Measurements from ENCODE around the gene TEX51. TPM values are rescaled to one million over a fixed set of nuclear protein-coding genes. Genes with fewer than 3 reads are reported as not detected.

Gene TEX51
- total and polyA plus RNA-seq, 2 of the 4 experiments (the other 2 are of a cell fraction) = not detected

- H3K27me3 ChIP-seq (ENCODE audit: control insufficient read depth, insufficient read depth, low read length) = peaks cover 12% of the 10 kb centered on the region
- intact Hi-C loops (cut with micrococcal nuclease) = no loop called here
- dilution Hi-C loops (cut with HindIII; ENCODE audit: low sequenced_read_pairs, unreplicated experiment) = no loop called here
- POLR2A ChIA-PET (ENCODE audit: unreplicated experiment) = no interaction called here
- H3K27ac ChIP-seq (ENCODE audit: insufficient read depth, low read length) = no peak overlapping the region
- H3K9me1 ChIP-seq (ENCODE audit: insufficient read depth, low read length) = no peaks in the 10 kb centered on the region
- no peaks in the 10 kb centered on the region for H3K9me3 ChIP-seq (ENCODE audit: control insufficient read depth, insufficient read depth, low read length)
- in situ Hi-C loops (cut with MboI; ENCODE audit: low sequenced_read_pairs) = no loop called here
- H3K18ac ChIP-seq (ENCODE audit: low read depth, low read length) = no peak overlapping the region
- ATAC-seq (ENCODE audit: low read depth) (no peak), DNase-seq (no peak)
- no peak overlapping the region for H3K56ac ChIP-seq (ENCODE audit: extremely low read depth, insufficient read depth, low read length)
- TF ChIP-seq FOS (IDR thresholded peaks at IDR 0.05; ENCODE audit: low read depth, low read length) = no peak
- no peak for TF ChIP-seq MAZ (IDR thresholded peaks at IDR 0.05; ENCODE audit: borderline replicate concordance, low read depth, low read length)
- no peak for TF ChIP-seq NFE2L2 (IDR thresholded peaks at IDR 0.05; ENCODE audit: low read depth, low read length)
- TF ChIP-seq SMC3 (IDR thresholded peaks at IDR 0.05; ENCODE audit: low read depth, low read length) = no peak
- no peak for TF ChIP-seq POLR2A (IDR thresholded peaks at IDR 0.05; ENCODE audit: low read depth, low read length)
- TF ChIP-seq BHLHE40 (IDR thresholded peaks at IDR 0.05; ENCODE audit: low read depth, low read length) = no peak
- no peak for TF ChIP-seq ELK1 (IDR thresholded peaks at IDR 0.05; ENCODE audit: borderline replicate concordance, low read depth, low read length)
- H2AK9ac ChIP-seq (replicated peaks; ENCODE audit: low read depth, low read length, poor library complexity) = no peak overlapping the region
- no peak overlapping the region for H3K4me2 ChIP-seq (ENCODE audit: low read depth, low read length)
- H2BK5ac ChIP-seq (ENCODE audit: low read depth, low read length, poor library complexity, severe bottlenecking) = no peak overlapping the region
- no peak overlapping the region for H4K5ac ChIP-seq (ENCODE audit: low read depth, low read length)
- no peaks in the 10 kb centered on the region for H3K36me3 ChIP-seq (ENCODE audit: control insufficient read depth, insufficient read depth, low read length)
- no CpG with 5 or more reads among the region's 14 CpGs for WGBS, 2 experiments (ENCODE audit: extremely low coverage in 2 of 2, insufficient read length in 1 of 2)
- H2BK20ac ChIP-seq (ENCODE audit: low read depth, low read length) = no peak overlapping the region
- H3K14ac ChIP-seq (replicated peaks; ENCODE audit: low read depth, low read length) = no peak overlapping the region
- no peak overlapping the region for H2AFZ ChIP-seq (replicated peaks; ENCODE audit: low read length, poor library complexity)
- no TSS peak for BruUV-seq (replicated peaks)
- H2BK15ac ChIP-seq (ENCODE audit: low read depth, low read length) = no peak overlapping the region
- H4K8ac ChIP-seq (ENCODE audit: low read depth in 2 of 2, low read length in 2 of 2) = no peak overlapping the region
- H3K4me1 ChIP-seq (ENCODE audit: control insufficient read depth, insufficient read depth, low read length) = no peaks in the 10 kb centered on the region
- CTCF ChIA-PET = no interaction called here
- no peak overlapping the region for H2AK5ac ChIP-seq (ENCODE audit: low read depth, low read length)
- no peak overlapping the region for H3K9ac ChIP-seq (ENCODE audit: low read depth, low read length)
- no peaks in the 10 kb centered on the region for H4K20me1 ChIP-seq (ENCODE audit: insufficient read depth, low read length)
- H2BK120ac ChIP-seq (ENCODE audit: low read depth, low read length) = no peak overlapping the region
- H4K91ac ChIP-seq (ENCODE audit: insufficient read depth, low read depth, low read length) = no peak overlapping the region
- no peaks in the 10 kb centered on the region for H3K79me1 ChIP-seq (ENCODE audit: low read depth in 1 of 2, low read length in 2 of 2)
- no peak overlapping the region for H3K4ac ChIP-seq (ENCODE audit: low read depth, low read length)
- H3K4me3 ChIP-seq (ENCODE audit: insufficient read depth, low read depth, low read length) = no peak overlapping the region
- H3K23ac ChIP-seq (ENCODE audit: low read depth, low read length) = no peak overlapping the region
These were observed 34.4 kb downstream of the TEX51 start for GRCh38 chr2:126932966-126933710.

All from IMR-90 (cell line).